K562 (cell line): Measurements from ENCODE around the gene CTXND1. TPM values are rescaled to one million over a fixed set of nuclear protein-coding genes. Genes with fewer than 3 reads are reported as not detected.
"Not testable (repeated sequence)": the region's sequence is repeated elsewhere in the genome, so short reads cannot be mapped to it uniquely, and the experiment has no call there.

Experiments
- ARNT ChIP-seq, 2 experiments: fragments of 450-650 bp; IDR thresholded peaks; 2 replicates each; pipeline ENCODE4 v1.6.1; 2016; ENCODE audit warnings: mild to moderate bottlenecking in 1 of 2
- BCOR ChIP-seq: fragments of 450-650 bp; IDR thresholded peaks from 2 replicates; pipeline ENCODE4 v1.6.1; 2016
- CHD1 ChIP-seq: fragments of 200-600 bp; sonication (generic); IDR thresholded peaks from one replicate; pipeline ENCODE4 v1.6.1; 2012; ENCODE audit warnings: mild to moderate bottlenecking, moderate library complexity, low read length, inconsistent platforms
- ELF1 ChIP-seq: fragments of 200-800 bp; sonication (Bioruptor generic); IDR thresholded peaks from 2 replicates; pipeline ENCODE4 v1.6.1; 2016; ENCODE audit warnings: missing genetic modification characterization, missing compliant biosample characterization
- ID3 ChIP-seq, 2 experiments: fragments of 250-450 bp in 1 of 2; fragments of 450-650 bp in 1 of 2; sonication (Bioruptor Pico) in 1 of 2; IDR thresholded peaks; 2 replicates each; pipeline versions ENCODE4 v1.6.1 to v1.8.0; 2016 to 2021; ENCODE audit warnings: mild to moderate bottlenecking in 2 of 2, moderate library complexity in 2 of 2, missing compliant biosample characterization in 1 of 2, missing genetic modification characterization in 1 of 2
- JUN ChIP-seq, 2 experiments: sonication (generic) in 1 of 2; formaldehyde crosslinking in 1 of 2; IDR thresholded peaks; 2 replicates each; pipeline versions ENCODE4 v1.6.1 to v1.8.0; 2012 to 2022; ENCODE audit warnings: borderline replicate concordance in 2 of 2, mild to moderate bottlenecking in 2 of 2, improper control_type of control experiment in 1 of 2, low read depth in 1 of 2, low read length in 1 of 2, missing genetic modification reagents in 1 of 2
- MIER1 ChIP-seq: fragments of 450-650 bp; IDR thresholded peaks from 2 replicates; pipeline ENCODE4 v1.6.1; 2016; ENCODE audit warnings: antibody characterized with exemption, mild to moderate bottlenecking, low read depth
- POLR2H ChIP-seq: IDR thresholded peaks from 2 replicates; pipeline ENCODE4 v1.6.1; 2016; ENCODE audit warnings: missing genetic modification characterization, low read depth, mild to moderate bottlenecking, control low read depth, missing compliant biosample characterization, moderate library complexity
- RNF2 ChIP-seq: sonication (generic); IDR thresholded peaks from 2 replicates; pipeline ENCODE4 v1.6.1; 2016
- SIN3A ChIP-seq, 2 experiments: fragments of 150-350 bp in 1 of 2; IDR thresholded peaks; 2 replicates each; pipeline ENCODE4 v1.6.1; 2011 to 2016; ENCODE audit warnings: borderline replicate concordance in 2 of 2, low read depth in 2 of 2, low read length in 2 of 2, mild to moderate bottlenecking in 2 of 2, moderate library complexity in 2 of 2; ENCODE audit not compliant: control insufficient read depth in 1 of 2
- SIN3B ChIP-seq: fragments of 450-650 bp; IDR thresholded peaks from 2 replicates; pipeline ENCODE4 v1.6.1; 2017; ENCODE audit warnings: low read depth, mild to moderate bottlenecking, moderate library complexity
- SRF ChIP-seq, 2 experiments: fragments of 250-450, 450-650 bp in 1 of 2; sonication (Bioruptor Pico) in 1 of 2; sonication (generic) in 1 of 2; formaldehyde crosslinking; IDR thresholded peaks; 2 replicates each; pipeline versions ENCODE4 v1.5.0 to v1.5.1; 2020 to 2022; ENCODE audit warnings: mild to moderate bottlenecking in 1 of 2, missing genetic modification reagents in 1 of 2
- ZBTB11 ChIP-seq, 3 experiments: fragments of 200-800 bp in 1 of 3; fragments of 250-450 bp in 1 of 3; fragments of 450-650 bp in 1 of 3; sonication (Bioruptor Pico) in 1 of 3; sonication (Bioruptor generic) in 1 of 3; formaldehyde crosslinking in 1 of 3; IDR thresholded peaks; 2 replicates each; pipeline versions ENCODE4 v1.6.1 to v1.8.0; 2016 to 2022; ENCODE audit warnings: mild to moderate bottlenecking in 2 of 3, missing genetic modification characterization in 2 of 3, missing compliant biosample characterization in 1 of 3, moderate library complexity in 1 of 3
- ZKSCAN8 ChIP-seq: fragments of 200-800 bp; sonication (Bioruptor generic); IDR thresholded peaks from 2 replicates; pipeline ENCODE4 v1.6.1; 2016; ENCODE audit warnings: missing genetic modification characterization, missing compliant biosample characterization
- polyA plus RNA-seq, 8 experiments: library from polyadenylated mRNA; depleted of rRNA in 4 of 8; stranded (reverse) in 5 of 8; unstranded in 3 of 8; fragments of >200 nt; fragmentation: Nextera tagmentation in 2 of 8; fragmentation: Illumina TruSeq in 1 of 8; extraction: Ambion mirVana in 2 of 8; extraction: Trizol in 1 of 8; gene quantifications; 2 replicates each; pipeline versions ENCODE4 v1.2.1 to v1.2.3, GENCODE V29; 2011 to 2014; ENCODE audit warnings: inconsistent platforms in 1 of 8, missing spikeins in 1 of 8
- total RNA-seq, 7 experiments: library from RNA; depleted of rRNA in 6 of 7; stranded (reverse); fragments of >200 nt in 6 of 7; fragmentation: Illumina TruSeq in 2 of 7; extraction: Trizol in 2 of 7; gene quantifications; 2 replicates each; pipeline versions ENCODE4 v1.2.1 to v1.2.3, GENCODE V29; 2011 to 2021; ENCODE audit warnings: low replicate concordance in 1 of 7
- TF ChIP-seq, protein P1 (sequence below): fragments of 450-650 bp; IDR thresholded peaks from 2 replicates; pipeline ENCODE4 v1.6.1; 2016; ENCODE audit warnings: mild to moderate bottlenecking
- TF ChIP-seq, protein P2 (sequence below): fragments of 200-800 bp; sonication (Bioruptor generic); IDR thresholded peaks from 2 replicates; pipeline ENCODE4 v1.6.1; 2017; ENCODE audit warnings: missing genetic modification characterization, missing compliant biosample characterization

CTXND1 gene
- total and polyA plus RNA-seq, 9 of the 15 experiments (the other 6 are each of a cell fraction or from before 2014, with no cell fraction given), result 0.04 TPM; not detected in 7

- peak in 1 of 3 experiments; percentile 82; a peak in 2 of 6 replicates for TF ChIP-seq ZBTB11 (CRISPR knock-in tag; IDR thresholded peaks at IDR 0.05)
- TF ChIP-seq, protein P1, sequence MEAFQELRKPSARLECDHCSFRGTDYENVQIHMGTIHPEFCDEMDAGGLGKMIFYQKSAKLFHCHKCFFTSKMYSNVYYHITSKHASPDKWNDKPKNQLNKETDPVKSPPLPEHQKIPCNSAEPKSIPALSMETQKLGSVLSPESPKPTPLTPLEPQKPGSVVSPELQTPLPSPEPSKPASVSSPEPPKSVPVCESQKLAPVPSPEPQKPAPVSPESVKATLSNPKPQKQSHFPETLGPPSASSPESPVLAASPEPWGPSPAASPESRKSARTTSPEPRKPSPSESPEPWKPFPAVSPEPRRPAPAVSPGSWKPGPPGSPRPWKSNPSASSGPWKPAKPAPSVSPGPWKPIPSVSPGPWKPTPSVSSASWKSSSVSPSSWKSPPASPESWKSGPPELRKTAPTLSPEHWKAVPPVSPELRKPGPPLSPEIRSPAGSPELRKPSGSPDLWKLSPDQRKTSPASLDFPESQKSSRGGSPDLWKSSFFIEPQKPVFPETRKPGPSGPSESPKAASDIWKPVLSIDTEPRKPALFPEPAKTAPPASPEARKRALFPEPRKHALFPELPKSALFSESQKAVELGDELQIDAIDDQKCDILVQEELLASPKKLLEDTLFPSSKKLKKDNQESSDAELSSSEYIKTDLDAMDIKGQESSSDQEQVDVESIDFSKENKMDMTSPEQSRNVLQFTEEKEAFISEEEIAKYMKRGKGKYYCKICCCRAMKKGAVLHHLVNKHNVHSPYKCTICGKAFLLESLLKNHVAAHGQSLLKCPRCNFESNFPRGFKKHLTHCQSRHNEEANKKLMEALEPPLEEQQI, result 0 out of 2 replicates have a peak, but pooled peaks have one; percentile 14
- peak; percentile 78 for TF ChIP-seq MIER1
- TF ChIP-seq ELF1 (tag), result peak; percentile 58
- TF ChIP-seq, protein P2, sequence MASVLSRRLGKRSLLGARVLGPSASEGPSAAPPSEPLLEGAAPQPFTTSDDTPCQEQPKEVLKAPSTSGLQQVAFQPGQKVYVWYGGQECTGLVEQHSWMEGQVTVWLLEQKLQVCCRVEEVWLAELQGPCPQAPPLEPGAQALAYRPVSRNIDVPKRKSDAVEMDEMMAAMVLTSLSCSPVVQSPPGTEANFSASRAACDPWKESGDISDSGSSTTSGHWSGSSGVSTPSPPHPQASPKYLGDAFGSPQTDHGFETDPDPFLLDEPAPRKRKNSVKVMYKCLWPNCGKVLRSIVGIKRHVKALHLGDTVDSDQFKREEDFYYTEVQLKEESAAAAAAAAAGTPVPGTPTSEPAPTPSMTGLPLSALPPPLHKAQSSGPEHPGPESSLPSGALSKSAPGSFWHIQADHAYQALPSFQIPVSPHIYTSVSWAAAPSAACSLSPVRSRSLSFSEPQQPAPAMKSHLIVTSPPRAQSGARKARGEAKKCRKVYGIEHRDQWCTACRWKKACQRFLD (CRISPR knock-in tag), result peak; percentile 83
- peak; percentile 69; the same call in 1 of the 2 replicates for TF ChIP-seq ZKSCAN8
- not testable (repeated sequence) for TF ChIP-seq ID3 (CRISPR knock-in tag; IDR thresholded peaks at IDR 0.05)
- peak; percentile 72 for TF ChIP-seq ID3 (tag; IDR thresholded peaks at IDR 0.05)
- TF ChIP-seq CHD1, result peak; percentile 65
- peak in 1 of 2 experiments; percentile 54; a peak in 1 of 4 replicates for TF ChIP-seq SRF (CRISPR knock-in tag; IDR thresholded peaks at IDR 0.05)
- peak; percentile 65 to 82; a peak in 3 of 4 replicates for TF ChIP-seq ARNT (IDR thresholded peaks at IDR 0.05)
- TF ChIP-seq SIN3A (IDR thresholded peaks at IDR 0.05; ENCODE audit: borderline replicate concordance in 2 of 2, control insufficient read depth in 1 of 2, low read depth in 2 of 2, low read length in 2 of 2), result peak in 1 of 2 experiments; percentile 5; a peak in 1 of 4 replicates
- TF ChIP-seq RNF2, result peak; percentile 74
- TF ChIP-seq SIN3B, result 0 out of 2 replicates have a peak, but pooled peaks have one; percentile 14
- TF ChIP-seq JUN (IDR thresholded peaks at IDR 0.05; ENCODE audit: borderline replicate concordance, low read depth, low read length), result peak; percentile 94
- TF ChIP-seq JUN (CRISPR knock-in tag; IDR thresholded peaks at IDR 0.05; ENCODE audit: borderline replicate concordance), result peak; percentile 67; the same call in 1 of the 2 replicates
- peak; percentile 99 for TF ChIP-seq BCOR
- TF ChIP-seq POLR2H, result peak; percentile 62; the same call in 1 of the 2 replicates
Measured at GRCh38 chr15:80155378-80156175, 96.4 kb downstream of the CTXND1 start (continued).
